CD8-positive, alpha-beta memory T cell (primary cell): ENCODE results near the gene CFAP410. TPM values are rescaled to one million over a fixed set of nuclear protein-coding genes. Genes with fewer than 3 reads are reported as not detected.

Experiments
- CTCF ChIA-PET: fragments of 350-600 bp; sonication (Branson Sonifier 250); formaldehyde crosslinking; loops from one replicate; lab custom pipeline; 2021; ENCODE audit warnings: antibody characterized with exemption; lab: Charles Lee
- POLR2A ChIA-PET: fragments of 350-600 bp; sonication (Branson Sonifier 250); formaldehyde crosslinking; loops from one replicate; lab custom pipeline; 2021; ENCODE audit warnings: antibody characterized with exemption; lab: Charles Lee
- DNase-seq, 5 donors: peaks; one replicate each; pipeline versions ENCODE4 v3.0.0 to v3.0.0-alpha.2; 2020 to 2022; ENCODE audit warnings: mixed read lengths in 1 of 5
- H3K27ac ChIP-seq: one replicate; pipeline ENCODE4 v1.7.0; 2013; ENCODE audit warnings: low read depth, mild to moderate bottlenecking, low read length, moderate library complexity
- H3K27me3 ChIP-seq: 2 replicates; pipeline ENCODE4 v1.7.0; 2013; ENCODE audit warnings: low read length, mild to moderate bottlenecking; ENCODE audit not compliant: insufficient read depth, poor library complexity, severe bottlenecking
- H3K36me3 ChIP-seq: 2 replicates; pipeline ENCODE4 v1.7.0; 2013; ENCODE audit warnings: mild to moderate bottlenecking, low read length, moderate library complexity; ENCODE audit not compliant: insufficient read depth
- H3K4me1 ChIP-seq: 2 replicates; pipeline ENCODE4 v1.7.0; 2013; ENCODE audit warnings: mild to moderate bottlenecking, low read length, moderate library complexity; ENCODE audit not compliant: insufficient read depth
- H3K4me3 ChIP-seq: 2 replicates; pipeline ENCODE4 v1.7.0; 2013; ENCODE audit warnings: mild to moderate bottlenecking, low read length
- H3K9me3 ChIP-seq: 2 replicates; pipeline ENCODE4 v1.7.0; 2013; ENCODE audit warnings: mild to moderate bottlenecking, low read length
- H3K27ac Mint-ChIP-seq, 8 donors: one replicate each; pipeline ENCODE4 v1.8.0; 2020 to 2021; ENCODE audit warnings: mixed read lengths in 8 of 8, mild to moderate bottlenecking in 6 of 8, inconsistent platforms in 3 of 8, moderate library complexity in 3 of 8
- H3K27me3 Mint-ChIP-seq, 2 donors: one replicate each; pipeline ENCODE4 v1.8.0; 2020 to 2021; ENCODE audit warnings: mixed read lengths in 2 of 2, mild to moderate bottlenecking in 1 of 2, moderate library complexity in 1 of 2
- H3K36me3 Mint-ChIP-seq, 3 donors: one replicate each; pipeline ENCODE4 v1.8.0; 2020 to 2021; ENCODE audit warnings: mixed read lengths in 3 of 3, inconsistent platforms in 1 of 3, mild to moderate bottlenecking in 1 of 3
- H3K4me1 Mint-ChIP-seq, 3 donors: one replicate each; pipeline ENCODE4 v1.8.0; 2020 to 2021; ENCODE audit warnings: mixed read lengths in 3 of 3, inconsistent platforms in 1 of 3, mild to moderate bottlenecking in 1 of 3
- H3K4me3 Mint-ChIP-seq, 7 donors: one replicate each; pipeline ENCODE4 v1.8.0; 2020 to 2021; ENCODE audit warnings: mixed read lengths in 7 of 7, mild to moderate bottlenecking in 6 of 7, moderate library complexity in 4 of 7, inconsistent platforms in 2 of 7
- H3K9me3 Mint-ChIP-seq, 5 donors: one replicate each; pipeline ENCODE4 v1.8.0; 2020 to 2022; ENCODE audit warnings: mixed read lengths in 5 of 5, mild to moderate bottlenecking in 3 of 5, moderate library complexity in 2 of 5, inconsistent platforms in 1 of 5
- polyA plus RNA-seq: library from polyadenylated mRNA; unstranded; fragments of 300-500 nt; fragmentation: Illumina TruSeq; gene quantifications from one replicate; pipeline ENCODE4 v1.2.3, GENCODE V29; 2021
- total RNA-seq, 2 experiments: library from RNA; stranded (reverse); gene quantifications; one replicate each; pipeline ENCODE4 v1.2.3, GENCODE V29; 2021

The CFAP410 gene
- total and polyA plus RNA-seq, 3 experiments from 2014 or later, result 17.6 to 36.4 (median 19.2) TPM

- Mint-ChIP-seq H3K27ac (no peak overlapping the region), H3K4me1 (peaks cover 33 to 38% (median 34%) of the 10 kb centered on the region in 3 donors), H3K27me3 (peaks cover 3 to 4% of the 10 kb centered on the region in 2 donors), H3K9me3 (no peaks in the 10 kb centered on the region), H3K4me3 (no peak overlapping the region), H3K36me3 (no peaks in the 10 kb centered on the region)
- Histone ChIP-seq H3K27ac (no peak overlapping the region), H3K36me3 (no peaks in the 10 kb centered on the region), H3K4me1 (peaks cover 34% of the 10 kb centered on the region), H3K4me3 (no peak overlapping the region), H3K9me3 (no peaks in the 10 kb centered on the region), H3K27me3 (no peaks in the 10 kb centered on the region)
- no peak for DNase-seq
- ChIA-PET POLR2A (no interaction called here), CTCF (no interaction called here)
Observed at GRCh38 chr21:44357064-44357837, 18.1 kb upstream of the CFAP410 start.

- Histone ChIP-seq H3K36me3 (no peaks in the 10 kb centered on the region), H3K27ac (no peak overlapping the region), H3K27me3 (peaks cover under 1% of the 10 kb centered on the region), H3K4me1 (peaks cover 36% of the 10 kb centered on the region), H3K4me3 (no peak overlapping the region), H3K9me3 (no peaks in the 10 kb centered on the region)
- Mint-ChIP-seq H3K9me3 (no peaks in the 10 kb centered on the region), H3K4me3 (no peak overlapping the region), H3K4me1 (peaks cover 33 to 40% (median 35%) of the 10 kb centered on the region in 3 donors), H3K27ac (peak overlapping the region in 1 of 8 donors; percentile 81), H3K36me3 (no peaks in the 10 kb centered on the region), H3K27me3 (peaks cover 3 to 4% of the 10 kb centered on the region in 2 donors)
- CTCF ChIA-PET, result no interaction called here
- POLR2A ChIA-PET, result no interaction called here
- DNase-seq, result no peak
Observed at GRCh38 chr21:44356636-44357035, 17.4 kb upstream of the CFAP410 start.

GRCh38 chr21:44356160-44356559 is 17.0 kb upstream of the CFAP410 start:
- Mint-ChIP-seq H3K4me1 (peaks cover 33 to 40% (median 35%) of the 10 kb centered on the region in 3 donors), H3K27ac (no peak overlapping the region), H3K36me3 (no peaks in the 10 kb centered on the region), H3K9me3 (no peaks in the 10 kb centered on the region), H3K27me3 (peaks cover 3 to 7% of the 10 kb centered on the region in 2 donors), H3K4me3 (no peak overlapping the region)
- Histone ChIP-seq H3K36me3 (no peaks in the 10 kb centered on the region), H3K4me3 (no peak overlapping the region), H3K27me3 (peaks cover 4% of the 10 kb centered on the region), H3K4me1 (peaks cover 36% of the 10 kb centered on the region), H3K27ac (no peak overlapping the region), H3K9me3 (no peaks in the 10 kb centered on the region)
- DNase-seq, result no peak
- POLR2A ChIA-PET, result no interaction called here
- CTCF ChIA-PET, result no interaction called here

GRCh38 chr21:44354775-44355771 is 15.9 kb upstream of the CFAP410 start:
- peaks cover 33 to 40% (median 35%) of the 10 kb centered on the region in 3 donors for H3K4me1 Mint-ChIP-seq
- no peaks in the 10 kb centered on the region for H3K36me3 Mint-ChIP-seq
- H3K4me3 Mint-ChIP-seq, result peak overlapping the region; percentile 40 to 85 (median 80)
- H3K9me3 Mint-ChIP-seq, result no peaks in the 10 kb centered on the region
- H3K27me3 ChIP-seq, result peaks cover 4% of the 10 kb centered on the region
- DNase-seq, result no peak
- peaks cover 36% of the 10 kb centered on the region for H3K4me1 ChIP-seq
- peaks cover 3 to 4% of the 10 kb centered on the region in 2 donors for H3K27me3 Mint-ChIP-seq
- H3K27ac Mint-ChIP-seq, result peak overlapping the region in 6 of 8 donors; percentile 14 to 80 (median 64)
- CTCF ChIA-PET, result no interaction called here
- no peaks in the 10 kb centered on the region for H3K9me3 ChIP-seq
- POLR2A ChIA-PET, result no interaction called here
- H3K4me3 ChIP-seq, result peak overlapping the region; percentile 34
- no peaks in the 10 kb centered on the region for H3K36me3 ChIP-seq
- no peak overlapping the region for H3K27ac ChIP-seq

GRCh38 chr21:44354001-44354405 is 14.8 kb upstream of the CFAP410 start:
- peak overlapping the region in 6 of 7 donors; percentile 71 to 87 (median 84) for H3K4me3 Mint-ChIP-seq
- H3K36me3 Mint-ChIP-seq, result no peaks in the 10 kb centered on the region
- ChIA-PET CTCF (no interaction called here), POLR2A (interaction anchor here (1.1 kb wide), 1 partner anchor 15 kb away, joined by 4 read pairs; the partner anchor contains the start of gene CFAP410)
- H3K27ac ChIP-seq, result no peak overlapping the region
- no peaks in the 10 kb centered on the region for H3K9me3 Mint-ChIP-seq
- peak overlapping the region; percentile 55 for H3K4me3 ChIP-seq
- no peaks in the 10 kb centered on the region for H3K9me3 ChIP-seq
- peaks cover 3 to 7% of the 10 kb centered on the region in 2 donors for H3K27me3 Mint-ChIP-seq
- H3K4me1 ChIP-seq, result peaks cover 36% of the 10 kb centered on the region
- H3K4me1 Mint-ChIP-seq, result peaks cover 33 to 40% (median 35%) of the 10 kb centered on the region in 3 donors
- DNase-seq, result no peak
- peak overlapping the region in 2 of 8 donors; percentile 21 to 74 for H3K27ac Mint-ChIP-seq
- peaks cover 4% of the 10 kb centered on the region for H3K27me3 ChIP-seq
- H3K36me3 ChIP-seq, result no peaks in the 10 kb centered on the region

GRCh38 chr21:44353191-44353970 is 14.2 kb upstream of the CFAP410 start, which contains the start of gene TRPM2:
Gene TRPM2, plus strand, starts transcription at chr21:44353621. Its CDS starts 80 bp downstream, at chr21:44353701.
- no peaks in the 10 kb centered on the region for H3K9me3 Mint-ChIP-seq
- peak within 1 kb of the TSS; percentile 55 for H3K4me3 ChIP-seq
- H3K36me3 Mint-ChIP-seq, result no peaks in the 10 kb centered on the region
- peaks cover 36% of the 10 kb centered on the region for H3K4me1 ChIP-seq
- no peaks in the 10 kb centered on the region for H3K36me3 ChIP-seq
- no peaks in the 10 kb centered on the region for H3K9me3 ChIP-seq
- peaks cover 4% of the 10 kb centered on the region for H3K27me3 ChIP-seq
- H3K27me3 Mint-ChIP-seq, result peaks cover 8 to 11% of the 10 kb centered on the region in 2 donors
- ChIA-PET POLR2A (interaction anchor here (1.1 kb wide), 1 partner anchor 15 kb away, joined by 4 read pairs; the partner anchor contains the start of gene CFAP410), CTCF (interaction anchor here (0.8 kb wide), 1 partner anchor 12 kb away, joined by 3 read pairs; no protein-coding TSS in a partner anchor)
- peak within 1 kb of the TSS; percentile 20 to 87 (median 84) for H3K4me3 Mint-ChIP-seq
- peak in 1 of 5 donors; percentile 48 for DNase-seq
- peak within 1 kb of the TSS in 7 of 8 donors; percentile 21 to 83 (median 64) for H3K27ac Mint-ChIP-seq
- no peak within 1 kb of the TSS for H3K27ac ChIP-seq
- peaks cover 33 to 40% (median 35%) of the 10 kb centered on the region in 3 donors for H3K4me1 Mint-ChIP-seq

- no peaks in the 10 kb centered on the region for H3K9me3 Mint-ChIP-seq
- DNase-seq, result no peak
- Histone ChIP-seq H3K4me3 (no peak overlapping the region), H3K27ac (no peak overlapping the region), H3K4me1 (peaks cover 36% of the 10 kb centered on the region), H3K27me3 (peaks cover 4% of the 10 kb centered on the region), H3K36me3 (no peaks in the 10 kb centered on the region), H3K9me3 (no peaks in the 10 kb centered on the region)
- no peaks in the 10 kb centered on the region for H3K36me3 Mint-ChIP-seq
- H3K4me3 Mint-ChIP-seq, result peak overlapping the region in 6 of 7 donors; percentile 17 to 87 (median 73)
- CTCF ChIA-PET, result no interaction called here
- H3K27me3 Mint-ChIP-seq, result peaks cover 9 to 15% of the 10 kb centered on the region in 2 donors
- peaks cover 35 to 40% (median 37%) of the 10 kb centered on the region in 3 donors for H3K4me1 Mint-ChIP-seq
- H3K27ac Mint-ChIP-seq, result peak overlapping the region in 2 of 8 donors; percentile 12 to 33
- POLR2A ChIA-PET, result no interaction called here
Observed at GRCh38 chr21:44352253-44352860, 13.2 kb upstream of the CFAP410 start.
